Endothelial cell of umbilical vein (primary cell): ENCODE measurements around the gene CACNA1A. TPM values are rescaled to one million over a fixed set of nuclear protein-coding genes. Genes with fewer than 3 reads are reported as not detected.

ENCODE experiments used
- BruUV-seq: library from RNA; stranded (reverse); fragments of 400-500 nt; replicated peaks from 2 replicates; lab custom pipeline; 2021; lab: Mats Ljungman, UMichigan
- CTCF ChIA-PET: fragments of 300-600, 350-600 bp; sonication (Branson Sonifier 250); formaldehyde crosslinking; loops from one replicate; lab custom pipeline; 2021; ENCODE audit warnings: antibody characterized with exemption, inconsistent platforms; lab: Charles Lee
- POLR2A ChIA-PET: fragments of 300-600, 350-600 bp; sonication (Branson Sonifier 250); formaldehyde crosslinking; loops from one replicate; lab custom pipeline; 2021; ENCODE audit warnings: antibody characterized with exemption, inconsistent platforms; lab: Charles Lee
- DNase-seq: peaks from one replicate; pipeline ENCODE4 v3.0.0-alpha.2; 2011; ENCODE audit warnings: low read depth, low spot score
- FAIRE-seq: peaks from 2 replicates; lab custom pipeline; 2011; peaks lifted over from hg19 to GRCh38; lab: Jason Lieb, UNC
- H2AFZ ChIP-seq: 2 replicates; pipeline ENCODE4 v1.6.0; 2012; ENCODE audit warnings: low read depth, low read length, control low read depth, inconsistent platforms
- H3K27ac ChIP-seq: 2 replicates; pipeline ENCODE4 v1.5.1; 2011; ENCODE audit warnings: low read depth, mild to moderate bottlenecking, control low read depth, low read length, moderate library complexity; ENCODE audit not compliant: insufficient read depth
- H3K27me3 ChIP-seq, 2 experiments: 2 replicates each; pipeline versions ENCODE4 v1.6.0 to v1.6.1; 2011; ENCODE audit warnings: low read length in 2 of 2, mixed read lengths in 1 of 2; ENCODE audit not compliant: control insufficient read depth in 2 of 2, insufficient read depth in 2 of 2
- H3K36me3 ChIP-seq, 2 experiments: 2 replicates in 1 of 2; 3 replicates in 1 of 2; pipeline ENCODE4 v1.5.1; 2011; ENCODE audit warnings: low read length in 2 of 2, mild to moderate bottlenecking in 1 of 2, moderate library complexity in 1 of 2; ENCODE audit not compliant: control insufficient read depth in 2 of 2, insufficient read depth in 2 of 2; ENCODE audit errors: extremely low read depth in 1 of 2
- H3K4me1 ChIP-seq: 3 replicates; pipeline ENCODE4 v1.5.1; 2011; ENCODE audit warnings: mild to moderate bottlenecking, low read length; ENCODE audit not compliant: control insufficient read depth, insufficient read depth; ENCODE audit errors: extremely low read depth
- H3K4me2 ChIP-seq: 2 replicates; pipeline ENCODE4 v1.6.1; 2011; ENCODE audit warnings: low read length, control low read depth, mixed read lengths; ENCODE audit not compliant: insufficient read depth
- H3K4me3 ChIP-seq, 3 experiments: fragments of 200-600 bp in 1 of 3; sonication (generic), shearing (Covaris generic) in 1 of 3; replicated peaks in 1 of 3; 2 replicates each; pipeline ENCODE4 v1.5.1; 2011 to 2016; ENCODE audit warnings: control low read depth in 3 of 3, low read length in 3 of 3, mild to moderate bottlenecking in 2 of 3, inconsistent platforms in 1 of 3, low read depth in 1 of 3, moderate library complexity in 1 of 3; ENCODE audit not compliant: insufficient read depth in 1 of 3
- H3K79me2 ChIP-seq: 2 replicates; pipeline ENCODE4 v1.6.0; 2012; ENCODE audit warnings: low read length, inconsistent platforms; ENCODE audit not compliant: control insufficient read depth, insufficient read depth
- H3K9ac ChIP-seq: replicated peaks from 2 replicates; pipeline ENCODE3; 2011; ENCODE audit warnings: low read length, control low read depth; ENCODE audit not compliant: insufficient read depth; ENCODE audit errors: extremely low read depth
- H3K9me1 ChIP-seq: replicated peaks from 3 replicates; pipeline ENCODE4 v1.6.0; 2011; ENCODE audit warnings: mild to moderate bottlenecking, low read length; ENCODE audit not compliant: control insufficient read depth, insufficient read depth; ENCODE audit errors: extremely low read depth
- H3K9me3 ChIP-seq: replicated peaks from 2 replicates; pipeline ENCODE4 v1.5.1; 2012; ENCODE audit warnings: low read length, inconsistent platforms; ENCODE audit not compliant: control insufficient read depth, insufficient read depth
- H4K20me1 ChIP-seq: replicated peaks from 2 replicates; pipeline ENCODE3; 2011; ENCODE audit warnings: mild to moderate bottlenecking, low read length; ENCODE audit not compliant: control insufficient read depth, insufficient read depth; ENCODE audit errors: extremely low read depth
- CTCF ChIP-seq, 2 donors: IDR thresholded peaks; 1 replicate in 1 of 2; 2 replicates in 1 of 2; pipeline ENCODE4 v1.5.1; 2011; ENCODE audit warnings: low read length in 2 of 2, mild to moderate bottlenecking in 2 of 2, moderate library complexity in 2 of 2, control low read depth in 1 of 2, inconsistent platforms in 1 of 2, low read depth in 1 of 2; ENCODE audit not compliant: insufficient read depth in 1 of 2; ENCODE audit errors: extremely low read depth in 1 of 2
- EZH2 ChIP-seq: IDR thresholded peaks from 2 replicates; pipeline ENCODE4 v1.6.1; 2012; ENCODE audit warnings: borderline replicate concordance, low read depth, mild to moderate bottlenecking, moderate library complexity, low read length, inconsistent platforms; ENCODE audit not compliant: severe bottlenecking
- FOS ChIP-seq: IDR thresholded peaks from 2 replicates; pipeline ENCODE4 v1.6.1; 2011; ENCODE audit warnings: mild to moderate bottlenecking, low read length, moderate library complexity, borderline replicate concordance; ENCODE audit not compliant: insufficient read depth
- GATA2 ChIP-seq: IDR thresholded peaks from 2 replicates; pipeline ENCODE4 v1.7.0; 2011; ENCODE audit warnings: low read depth, mild to moderate bottlenecking, moderate library complexity, mixed read lengths, low read length; ENCODE audit not compliant: insufficient read length, insufficient read depth
- JUN ChIP-seq: IDR thresholded peaks from 2 replicates; pipeline ENCODE4 v1.6.1; 2011; ENCODE audit warnings: borderline replicate concordance, low read depth; ENCODE audit not compliant: insufficient read length, insufficient read depth
- MAX ChIP-seq: IDR thresholded peaks from 2 replicates; pipeline ENCODE4 v1.6.1; 2011; ENCODE audit not compliant: insufficient read depth, insufficient read length
- MYC ChIP-seq: IDR thresholded peaks from one replicate; pipeline ENCODE4 v1.6.1; 2011; ENCODE audit warnings: mild to moderate bottlenecking, low read depth, low read length
- POLR2A ChIP-seq: IDR thresholded peaks from 2 replicates; pipeline ENCODE4 v1.6.1; 2012; ENCODE audit warnings: low read depth, mild to moderate bottlenecking, control low read depth, low read length
- POLR2AphosphoS5 ChIP-seq: IDR thresholded peaks from 2 replicates; pipeline ENCODE4 v1.6.1; 2012; ENCODE audit warnings: low read depth, mild to moderate bottlenecking, control low read depth, low read length, moderate library complexity; ENCODE audit not compliant: insufficient read depth
- dilution Hi-C: fragments of 300-500 bp; cut with MboI; formaldehyde crosslinking; loops from one replicate; pipeline ENCODE4 v1.15.0; 2019; ENCODE audit warnings: low sequenced_read_pairs; ENCODE audit not compliant: extremely low pct_ligation_motif_present
- intact Hi-C: fragments of 100-400 bp; cut with micrococcal nuclease; formaldehyde crosslinking; loops from one replicate; pipeline ENCODE4 v1.10.0; 2022
- polyA plus RNA-seq, 4 experiments: library from polyadenylated mRNA; depleted of rRNA in 3 of 4; stranded (reverse) in 3 of 4; unstranded in 1 of 4; fragments of >200 nt; gene quantifications; 2 replicates each; pipeline versions ENCODE4 v1.2.1 to v1.2.3, GENCODE V29; 2011 to 2012; ENCODE audit warnings: missing spikeins in 1 of 4
- total RNA-seq: library from RNA; stranded (reverse); gene quantifications from 2 replicates; pipeline ENCODE4 v1.2.3, GENCODE V29; 2021

CACNA1A gene
- total and polyA plus RNA-seq, 2 donors (not counting 3 experiments of a cell fraction or from before 2014, with no cell fraction given) = 0.17 to 0.38 TPM

GRCh38 chr19:13342672-13343071 is 163.6 kb downstream of the CACNA1A start:
- DNase-seq = no peak
- no peak for FAIRE-seq
- no peak overlapping the region for H2AFZ ChIP-seq
- TF ChIP-seq JUN (no peak), CTCF (IDR thresholded peaks at IDR 0.05; ENCODE audit: extremely low read depth in 1 of 2, insufficient read depth in 1 of 2, low read depth in 1 of 2, low read length in 2 of 2) (no peak), MAX (no peak), MYC (no peak), EZH2 (no peak), POLR2A (no peak), POLR2AphosphoS5 (no peak), FOS (no peak), GATA2 (no peak)
- no peaks in the 10 kb centered on the region for H3K9me1 ChIP-seq
- no peaks in the 10 kb centered on the region for H3K9me3 ChIP-seq
- H3K4me1 ChIP-seq = no peaks in the 10 kb centered on the region
- H3K27ac ChIP-seq = no peak overlapping the region
- H3K79me2 ChIP-seq = no peaks in the 10 kb centered on the region
- intact Hi-C loops = no loop called here
- H3K9ac ChIP-seq = no peak overlapping the region
- no peaks in the 10 kb centered on the region for H4K20me1 ChIP-seq
- H3K27me3 ChIP-seq = no peaks in the 10 kb centered on the region
- H3K4me3 ChIP-seq = no peak overlapping the region
- H3K36me3 ChIP-seq = no peaks in the 10 kb centered on the region
- CTCF ChIA-PET = no interaction called here
- POLR2A ChIA-PET = no interaction called here
- no peak overlapping the region for H3K4me2 ChIP-seq
- dilution Hi-C loops = no loop called here
- BruUV-seq = no TSS peak
